ENCODE measurements around the gene NAT16. TPM values are rescaled to one million over a fixed set of nuclear protein-coding genes. Genes with fewer than 3 reads are reported as not detected.
A peak's percentile ranks its signal among the peaks of the same experiment; 100 is the strongest.

Gene NAT16
- total and polyA plus RNA-seq, 2 experiments from 2014 or later: 0.21 to 0.31 TPM

DNA sequence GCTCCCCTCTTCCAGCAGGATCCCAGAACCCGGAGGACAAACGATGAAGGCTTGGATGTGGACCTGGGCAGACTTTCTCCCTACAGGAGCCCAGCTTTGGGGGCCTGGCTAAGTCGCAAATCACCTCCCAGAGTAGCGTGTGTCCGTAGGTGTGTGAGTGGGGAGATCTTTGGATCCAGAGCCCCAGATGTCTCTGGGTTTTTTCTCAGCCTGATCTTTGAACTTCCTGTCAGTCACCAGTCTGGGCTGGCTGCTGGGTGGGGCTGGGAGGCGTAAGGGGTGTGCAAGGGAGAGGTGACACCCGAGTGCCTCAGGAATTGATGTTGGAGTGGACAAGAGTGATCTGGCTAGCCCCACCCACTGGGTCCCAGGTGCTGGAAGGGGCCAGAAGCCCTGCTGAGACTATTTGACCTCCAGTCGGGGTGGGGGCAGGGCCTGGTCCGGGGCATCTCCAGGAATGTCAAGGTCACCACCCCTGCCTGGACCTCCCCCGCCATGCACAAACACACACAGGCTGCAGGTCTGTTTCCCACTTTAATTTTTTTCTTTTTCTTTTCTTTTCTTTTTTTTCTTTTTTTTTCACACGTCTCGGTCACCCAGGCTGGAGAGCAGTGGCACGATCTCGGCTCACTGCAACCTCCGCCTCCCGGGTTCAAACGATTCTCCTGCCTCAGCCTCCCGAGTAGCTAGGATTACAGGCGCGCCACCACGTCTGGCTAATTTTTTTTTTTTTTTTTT, 20.9 kb upstream of the NAT16 start, which contains the start of gene MOGAT3:
Gene MOGAT3 (minus strand): TSS at position 175 of the 738 bp plus-strand sequence. CDS start 182 bp downstream, outside the sequence.
- Mint-ChIP-seq H3K27me3 (ENCODE audit: insufficient read depth, low read depth, poor library complexity) (peaks cover 20% of the 10 kb centered on the region), H3K9me3 (no peaks in the 10 kb centered on the region), H3K27ac (no peak within 1 kb of the TSS), H3K36me3 (ENCODE audit: low read depth) (no peaks in the 10 kb centered on the region), H3K4me3 (peak within 1 kb of the TSS; percentile 69), H3K4me1 (peaks cover 18% of the 10 kb centered on the region)
- H3K36me3 ChIP-seq (ENCODE audit: insufficient read depth): no peaks in the 10 kb centered on the region
- DNase-seq (ENCODE audit: low spot score) (peak; percentile 68), ATAC-seq (peak; percentile 34)
- H3K27ac ChIP-seq (ENCODE audit: low read depth): peak within 1 kb of the TSS; percentile 63; the same call in 1 of the 2 replicates
- H3K4me1 ChIP-seq (ENCODE audit: insufficient read depth): peaks cover 16% of the 10 kb centered on the region
- peak within 1 kb of the TSS; percentile 94 for H2AFZ ChIP-seq
- H3K9me2 ChIP-seq (ENCODE audit: insufficient read depth): no peaks in the 10 kb centered on the region
- peaks cover 9% of the 10 kb centered on the region for H3F3A ChIP-seq (replicated peaks; ENCODE audit: low read depth)
- H3K4me3 ChIP-seq: peak within 1 kb of the TSS; percentile 68
- TF ChIP-seq NANOG (IDR thresholded peaks at IDR 0.05; ENCODE audit: borderline replicate concordance) (no peak), ZNF331 (CRISPR knock-in tag; IDR thresholded peaks at IDR 0.05; ENCODE audit: low read depth) (no peak), EZH2phosphoT487 (IDR thresholded peaks at IDR 0.05; ENCODE audit: unreplicated experiment) (no peak), EZH2 (IDR thresholded peaks at IDR 0.05; ENCODE audit: low read depth, unreplicated experiment) (no peak), CREB1 (CRISPR knock-in tag; IDR thresholded peaks at IDR 0.05; ENCODE audit: low read depth) (no peak), STAT1 (IDR thresholded peaks at IDR 0.05; ENCODE audit: unreplicated experiment) (no peak), ZNF114 (CRISPR knock-in tag; IDR thresholded peaks at IDR 0.05) (no peak), ZNF462 (CRISPR knock-in tag; IDR thresholded peaks at IDR 0.05) (no peak), REST (IDR thresholded peaks at IDR 0.05; ENCODE audit: unreplicated experiment) (no peak), JUNB (IDR thresholded peaks at IDR 0.05; ENCODE audit: unreplicated experiment) (no peak), POLR2AphosphoS5 (IDR thresholded peaks at IDR 0.05; ENCODE audit: low read depth) (no peak), CTCF (conservative IDR thresholded peaks at IDR 0.05; ENCODE audit: low read depth in 2 of 2) (no peak)
- TF ChIP-seq, protein P1, sequence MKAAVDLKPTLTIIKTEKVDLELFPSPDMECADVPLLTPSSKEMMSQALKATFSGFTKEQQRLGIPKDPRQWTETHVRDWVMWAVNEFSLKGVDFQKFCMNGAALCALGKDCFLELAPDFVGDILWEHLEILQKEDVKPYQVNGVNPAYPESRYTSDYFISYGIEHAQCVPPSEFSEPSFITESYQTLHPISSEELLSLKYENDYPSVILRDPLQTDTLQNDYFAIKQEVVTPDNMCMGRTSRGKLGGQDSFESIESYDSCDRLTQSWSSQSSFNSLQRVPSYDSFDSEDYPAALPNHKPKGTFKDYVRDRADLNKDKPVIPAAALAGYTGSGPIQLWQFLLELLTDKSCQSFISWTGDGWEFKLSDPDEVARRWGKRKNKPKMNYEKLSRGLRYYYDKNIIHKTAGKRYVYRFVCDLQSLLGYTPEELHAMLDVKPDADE (IDR thresholded peaks at IDR 0.05): no peak
- no peaks in the 10 kb centered on the region for H4K20me1 ChIP-seq (replicated peaks; ENCODE audit: insufficient read depth)
- H3K79me2 ChIP-seq (replicated peaks; ENCODE audit: insufficient read depth): no peaks in the 10 kb centered on the region
- peak within 1 kb of the TSS; percentile 86 for H3K4me2 ChIP-seq
- peaks cover 25% of the 10 kb centered on the region for H3K27me3 ChIP-seq (ENCODE audit: insufficient read depth)
